ENCODE data around the gene INPP5A.
A peak's percentile ranks its signal among the peaks of the same experiment; 100 is the strongest.

Gene INPP5A

DNA sequence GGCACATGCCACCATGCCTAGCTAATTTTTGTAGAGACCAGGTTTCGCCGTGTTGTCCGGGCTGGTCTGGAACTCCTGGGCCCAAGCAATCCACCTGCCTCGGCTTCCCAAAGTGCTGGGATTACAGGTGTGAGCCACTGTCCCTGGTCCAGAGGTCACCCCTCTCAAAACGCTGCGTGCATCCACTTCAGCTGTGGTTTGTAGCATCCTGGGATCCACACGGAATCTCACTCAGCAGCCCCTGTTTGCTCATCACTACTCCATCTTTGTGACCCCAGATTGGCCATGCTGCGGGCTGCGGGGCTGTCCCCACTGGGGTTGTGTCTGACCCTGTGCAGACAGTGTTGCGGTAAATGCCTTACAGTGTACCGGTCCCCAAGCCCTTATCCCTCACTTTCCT lies 3.5 kb downstream of the INPP5A start:
- Histone ChIP-seq H3K27ac (no peak overlapping the region), H3K36me3 (no peaks in the 10 kb centered on the region), H3K27me3 (ENCODE audit: insufficient read depth, low read depth, severe bottlenecking) (no peaks in the 10 kb centered on the region), H3K4me3 (ENCODE audit: low read depth, low read length) (no peak overlapping the region), H3K9me3 (ENCODE audit: severe bottlenecking) (no peaks in the 10 kb centered on the region)
- DNase-seq, result no peak
- TF ChIP-seq, protein P1, sequence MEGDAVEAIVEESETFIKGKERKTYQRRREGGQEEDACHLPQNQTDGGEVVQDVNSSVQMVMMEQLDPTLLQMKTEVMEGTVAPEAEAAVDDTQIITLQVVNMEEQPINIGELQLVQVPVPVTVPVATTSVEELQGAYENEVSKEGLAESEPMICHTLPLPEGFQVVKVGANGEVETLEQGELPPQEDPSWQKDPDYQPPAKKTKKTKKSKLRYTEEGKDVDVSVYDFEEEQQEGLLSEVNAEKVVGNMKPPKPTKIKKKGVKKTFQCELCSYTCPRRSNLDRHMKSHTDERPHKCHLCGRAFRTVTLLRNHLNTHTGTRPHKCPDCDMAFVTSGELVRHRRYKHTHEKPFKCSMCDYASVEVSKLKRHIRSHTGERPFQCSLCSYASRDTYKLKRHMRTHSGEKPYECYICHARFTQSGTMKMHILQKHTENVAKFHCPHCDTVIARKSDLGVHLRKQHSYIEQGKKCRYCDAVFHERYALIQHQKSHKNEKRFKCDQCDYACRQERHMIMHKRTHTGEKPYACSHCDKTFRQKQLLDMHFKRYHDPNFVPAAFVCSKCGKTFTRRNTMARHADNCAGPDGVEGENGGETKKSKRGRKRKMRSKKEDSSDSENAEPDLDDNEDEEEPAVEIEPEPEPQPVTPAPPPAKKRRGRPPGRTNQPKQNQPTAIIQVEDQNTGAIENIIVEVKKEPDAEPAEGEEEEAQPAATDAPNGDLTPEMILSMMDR (IDR thresholded peaks at IDR 0.05; ENCODE audit: low read depth, low read length), result no peak

DNA sequence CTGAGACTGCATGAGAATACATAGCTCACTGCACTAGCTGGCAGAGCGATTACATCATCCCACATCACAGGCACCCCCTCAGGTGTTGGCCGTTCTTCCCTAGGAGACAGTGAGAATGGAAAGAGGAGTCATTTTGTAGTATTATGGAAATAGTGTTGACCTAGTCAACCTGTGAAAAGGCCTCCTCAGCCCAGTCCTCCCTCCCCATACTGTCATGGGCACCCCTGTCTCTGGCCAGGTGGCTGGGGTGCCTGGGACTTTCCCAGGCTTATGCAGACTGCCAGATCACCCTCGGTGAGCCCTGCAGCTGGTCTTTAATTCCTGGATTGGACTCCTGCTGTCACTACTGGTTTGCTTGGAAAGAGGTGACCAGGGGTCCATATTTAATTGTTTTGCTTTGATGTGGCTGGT lies 4.0 kb downstream of the INPP5A start:
- TF ChIP-seq, protein P1 (IDR thresholded peaks at IDR 0.05; ENCODE audit: low read depth, low read length), result no peak
- Histone ChIP-seq H3K27me3 (ENCODE audit: insufficient read depth, low read depth, severe bottlenecking) (no peaks in the 10 kb centered on the region), H3K4me3 (ENCODE audit: low read depth, low read length) (no peak overlapping the region), H3K36me3 (no peaks in the 10 kb centered on the region), H3K9me3 (ENCODE audit: severe bottlenecking) (no peaks in the 10 kb centered on the region), H3K27ac (no peak overlapping the region)
- peak; percentile 47 for DNase-seq

GRCh38 chr10:132542086-132542775 lies 4.6 kb downstream of the INPP5A start:
- H3K36me3 ChIP-seq, result no peaks in the 10 kb centered on the region
- no peaks in the 10 kb centered on the region for H3K27me3 ChIP-seq (ENCODE audit: insufficient read depth, low read depth, severe bottlenecking)
- no peak for DNase-seq
- no peaks in the 10 kb centered on the region for H3K9me3 ChIP-seq (ENCODE audit: severe bottlenecking)
- no peak overlapping the region for H3K27ac ChIP-seq
- H3K4me3 ChIP-seq (ENCODE audit: low read depth, low read length), result no peak overlapping the region
- TF ChIP-seq, protein P1 (IDR thresholded peaks at IDR 0.05; ENCODE audit: low read depth, low read length), result no peak

DNA sequence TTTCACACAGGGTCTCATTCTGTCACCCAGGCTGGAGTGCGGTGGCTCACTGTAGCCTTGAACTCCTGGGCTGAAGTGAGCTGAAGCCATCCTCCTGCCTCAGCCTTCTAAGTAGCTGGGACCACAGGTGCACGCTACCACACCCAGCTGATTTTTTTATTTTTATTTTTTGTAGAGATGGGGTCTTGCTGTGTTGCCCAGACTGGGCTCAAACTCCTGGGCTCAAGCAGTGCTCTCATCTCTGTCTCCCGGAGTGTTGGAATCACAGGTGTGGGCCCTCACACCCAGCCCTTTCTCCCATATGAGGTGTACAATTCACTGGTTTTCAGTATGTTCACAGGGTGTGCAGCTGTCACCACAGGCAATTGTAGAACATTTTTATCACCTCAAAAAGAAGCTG lies 5.2 kb downstream of the INPP5A start:
- H3K36me3 ChIP-seq, result no peaks in the 10 kb centered on the region
- DNase-seq, result no peak
- no peak overlapping the region for H3K27ac ChIP-seq
- no peaks in the 10 kb centered on the region for H3K27me3 ChIP-seq (ENCODE audit: insufficient read depth, low read depth, severe bottlenecking)
- TF ChIP-seq, protein P1 (IDR thresholded peaks at IDR 0.05; ENCODE audit: low read depth, low read length), result no peak
- H3K4me3 ChIP-seq (ENCODE audit: low read depth, low read length), result no peak overlapping the region
- no peaks in the 10 kb centered on the region for H3K9me3 ChIP-seq (ENCODE audit: severe bottlenecking)

DNA sequence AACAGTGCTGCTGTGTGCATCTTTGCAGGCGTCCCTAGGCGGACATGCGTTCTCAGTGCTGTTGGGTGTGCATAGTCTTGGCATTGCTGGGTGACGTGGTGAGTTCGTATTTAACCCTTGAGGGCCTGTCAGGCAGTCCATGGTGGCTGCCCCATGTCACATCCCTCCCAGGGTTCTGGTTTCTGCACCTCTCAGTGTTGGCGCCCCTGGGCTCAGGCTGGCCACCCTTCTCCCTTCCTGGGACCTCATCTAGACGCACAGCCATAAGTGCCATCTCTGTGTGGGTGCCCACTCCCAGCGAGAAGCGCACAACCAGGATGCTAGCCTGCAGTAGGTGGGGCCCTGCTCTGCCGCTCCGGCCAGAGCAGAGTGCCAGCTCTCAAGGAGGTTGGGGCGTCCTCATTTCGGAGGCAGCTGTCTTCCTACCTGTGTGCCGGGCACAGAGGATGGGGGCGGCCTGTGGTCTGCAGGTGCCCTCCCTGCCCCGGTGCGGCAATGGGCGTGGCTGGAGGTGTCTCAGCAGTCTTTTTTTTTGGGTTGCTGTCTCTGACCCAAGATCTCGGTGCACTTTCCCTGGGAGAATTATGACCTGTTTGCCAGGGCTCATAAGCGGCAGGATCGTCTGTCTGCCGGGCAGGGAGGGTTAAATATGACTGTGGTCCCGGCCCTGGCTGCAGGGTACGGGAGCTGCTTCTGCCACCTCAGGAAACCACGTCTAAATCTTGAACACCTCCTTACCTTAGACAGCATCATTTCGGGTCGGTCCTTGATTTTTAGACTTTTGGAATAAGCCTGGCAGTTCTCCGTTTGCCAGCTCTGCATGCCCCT lies 6.5 kb downstream of the INPP5A start:
- Histone ChIP-seq H3K4me3 (ENCODE audit: low read depth, low read length) (no peak overlapping the region), H3K27ac (no peak overlapping the region), H3K27me3 (ENCODE audit: insufficient read depth, low read depth, severe bottlenecking) (no peaks in the 10 kb centered on the region), H3K9me3 (ENCODE audit: severe bottlenecking) (no peaks in the 10 kb centered on the region), H3K36me3 (no peaks in the 10 kb centered on the region)
- no peak for DNase-seq
- TF ChIP-seq, protein P1 (IDR thresholded peaks at IDR 0.05; ENCODE audit: low read depth, low read length), result no peak

All from WERI-Rb-1 (cell line).